GM23248 (cell line): ENCODE results near the gene SMKR1. TPM values are rescaled to one million over a fixed set of nuclear protein-coding genes. Genes with fewer than 3 reads are reported as not detected.

Experiments used
- DNase-seq: peaks from one replicate; pipeline ENCODE4 v3.0.0-alpha.2; 2015
- H2AFZ ChIP-seq: fragments of 200-600 bp; sonication (generic); 2 replicates; pipeline ENCODE4 v1.6.1; 2016; ENCODE audit warnings: antibody characterized with exemption
- H3F3A ChIP-seq: fragments of 200-600 bp; sonication (generic); 2 replicates; pipeline ENCODE4 v1.6.1; 2016; ENCODE audit warnings: mild to moderate bottlenecking, antibody characterized with exemption, mixed run types; ENCODE audit not compliant: insufficient read depth
- H3K27ac ChIP-seq: fragments of 200-600 bp; sonication (generic); 2 replicates; pipeline ENCODE4 v1.5.1; 2016; ENCODE audit warnings: mild to moderate bottlenecking
- H3K27me3 ChIP-seq: fragments of 200-600 bp; sonication (generic); replicated peaks from 2 replicates; pipeline ENCODE4 v1.6.1; 2016; ENCODE audit warnings: mild to moderate bottlenecking; ENCODE audit not compliant: insufficient read depth
- H3K36me3 ChIP-seq: fragments of 200-600 bp; sonication (generic); 2 replicates; pipeline ENCODE4 v1.6.1; 2016; ENCODE audit warnings: low read depth, mild to moderate bottlenecking
- H3K4me1 ChIP-seq: fragments of 200-600 bp; sonication (generic); 2 replicates; pipeline ENCODE4 v1.6.1; 2016; ENCODE audit warnings: mild to moderate bottlenecking; ENCODE audit not compliant: insufficient read depth
- H3K4me2 ChIP-seq: fragments of 200-600 bp; sonication (generic); one replicate; pipeline ENCODE4 v1.6.1; 2016; ENCODE audit warnings: mild to moderate bottlenecking; ENCODE audit not compliant: unreplicated experiment
- H3K4me3 ChIP-seq: fragments of 200-600 bp; sonication (generic); 2 replicates; pipeline ENCODE4 v1.5.1; 2016; ENCODE audit warnings: mild to moderate bottlenecking
- H3K79me2 ChIP-seq: fragments of 200-600 bp; sonication (generic); 2 replicates; pipeline ENCODE4 v1.6.1; 2016; ENCODE audit warnings: mild to moderate bottlenecking; ENCODE audit not compliant: insufficient read depth
- H3K9ac ChIP-seq: fragments of 200-600 bp; sonication (generic); 2 replicates; pipeline ENCODE4 v1.6.1; 2016; ENCODE audit warnings: mild to moderate bottlenecking
- H3K9me2 ChIP-seq: fragments of 200-600 bp; sonication (generic); 2 replicates; pipeline ENCODE4 v1.6.1; 2016; ENCODE audit warnings: mixed run types, mild to moderate bottlenecking, moderate library complexity; ENCODE audit not compliant: insufficient read depth
- H3K9me3 ChIP-seq: fragments of 200-600 bp; sonication (generic); one replicate; pipeline ENCODE4 v1.6.1; 2017; ENCODE audit warnings: low read depth
- H4K20me1 ChIP-seq: fragments of 200-600 bp; sonication (generic); 2 replicates; pipeline ENCODE4 v1.6.0; 2016; ENCODE audit not compliant: insufficient read depth
- EZH2 ChIP-seq: fragments of 200-600 bp; sonication (generic); IDR thresholded peaks from 2 replicates; pipeline ENCODE4 v1.6.1; 2018; ENCODE audit warnings: antibody characterized with exemption, mild to moderate bottlenecking; ENCODE audit not compliant: insufficient read depth, poor library complexity, severe bottlenecking
- EZH2phosphoT487 ChIP-seq: fragments of 200-600 bp; sonication (generic); IDR thresholded peaks from 2 replicates; pipeline ENCODE4 v1.6.1; 2018; ENCODE audit warnings: antibody characterized with exemption, moderate library complexity, mild to moderate bottlenecking, low read depth; ENCODE audit not compliant: insufficient read depth
- WGBS, 2 experiments: methylation state at CpG; one replicate each; pipeline ENCODE4 v1.1.6; 2015 to 2017; ENCODE audit warnings: low lambda C conversion rate in 2 of 2, low coverage in 1 of 2; ENCODE audit errors: missing lambda C conversion rate in 2 of 2; 5-methylcytosine and 5-hydroxymethylcytosine counted together
- in situ Hi-C: fragments of 300-500 bp; cut with MboI; formaldehyde crosslinking; loops from 2 replicates; pipeline ENCODE4 v1.15.0; 2020
- polyA plus RNA-seq: library from polyadenylated mRNA; unstranded; fragments of >200 nt; fragmentation: Nextera tagmentation; extraction: Ambion mirVana; gene quantifications from 2 replicates; pipeline ENCODE4 v1.2.1, GENCODE V29; 2016
- total RNA-seq: library from RNA; depleted of rRNA; stranded (reverse); fragments of >200 nt; shearing (Covaris generic); gene quantifications from 2 replicates; pipeline ENCODE4 v1.2.3, GENCODE V29; 2014

The SMKR1 gene
- total and polyA plus RNA-seq, 2 experiments from 2014 or later = 0.18 TPM; not detected in 1

DNA sequence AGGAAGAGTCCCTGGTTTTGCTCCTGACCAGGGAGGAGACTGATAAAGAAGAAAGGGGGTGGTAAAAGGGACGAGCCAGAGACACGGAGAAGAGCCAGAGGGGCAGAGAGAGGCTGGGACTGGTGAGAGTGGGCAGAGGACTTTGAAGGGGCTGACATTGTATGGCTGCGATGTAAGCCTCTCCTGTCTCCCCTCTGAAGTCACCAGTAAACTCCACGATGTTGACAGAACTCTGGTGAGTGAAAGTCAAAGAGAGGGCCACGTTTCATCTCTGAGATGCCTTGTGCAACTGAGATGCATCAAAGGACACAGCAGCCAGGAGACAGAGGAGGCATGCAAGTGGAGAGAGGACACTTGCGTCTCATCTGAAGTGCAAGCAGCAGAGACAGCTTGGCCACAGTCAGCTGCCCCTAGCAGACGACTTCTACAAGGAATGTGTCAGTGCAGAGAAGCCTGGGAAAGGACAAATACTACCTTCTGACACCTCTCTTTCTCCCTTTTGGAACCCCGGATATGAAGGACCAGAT, 54.3 kb downstream of the SMKR1 start:
- Histone ChIP-seq H4K20me1 (no peaks in the 10 kb centered on the region), H3F3A (no peaks in the 10 kb centered on the region), H3K4me1 (no peaks in the 10 kb centered on the region), H2AFZ (no peak overlapping the region), H3K27ac (no peak overlapping the region), H3K9me2 (no peaks in the 10 kb centered on the region), H3K79me2 (no peaks in the 10 kb centered on the region), H3K9ac (no peak overlapping the region), H3K4me2 (no peak overlapping the region), H3K27me3 (no peaks in the 10 kb centered on the region), H3K9me3 (no peaks in the 10 kb centered on the region), H3K36me3 (no peaks in the 10 kb centered on the region), H3K4me3 (no peak overlapping the region)
- DNase-seq = no peak
- in situ Hi-C loops = no loop called here
- no peak for TF ChIP-seq EZH2phosphoT487
- no peak for TF ChIP-seq EZH2
- 54 to 58% methylated on average over 8 of the region's 8 CpGs for WGBS, 2 experiments

GRCh38 chr7:129557686-129558481, 55.6 kb downstream of the SMKR1 start:
- TF ChIP-seq EZH2phosphoT487 (no peak), EZH2 (no peak)
- Histone ChIP-seq H3K9me3 (no peaks in the 10 kb centered on the region), H3F3A (no peaks in the 10 kb centered on the region), H3K4me1 (no peaks in the 10 kb centered on the region), H3K9ac (no peak overlapping the region), H3K79me2 (no peaks in the 10 kb centered on the region), H3K4me2 (no peak overlapping the region), H3K4me3 (no peak overlapping the region), H3K27ac (no peak overlapping the region), H3K9me2 (no peaks in the 10 kb centered on the region), H2AFZ (no peak overlapping the region), H3K27me3 (no peaks in the 10 kb centered on the region), H4K20me1 (no peaks in the 10 kb centered on the region), H3K36me3 (no peaks in the 10 kb centered on the region)
- DNase-seq = no peak
- in situ Hi-C loops = no loop called here
- WGBS, 2 experiments = 41 to 42% methylated on average over 8 to 11 of the region's 11 CpGs

GRCh38 chr7:129559564-129559963, 57.2 kb downstream of the SMKR1 start:
- Histone ChIP-seq H3K4me3 (no peak overlapping the region), H3K9me3 (no peaks in the 10 kb centered on the region), H3K9ac (no peak overlapping the region), H3F3A (no peaks in the 10 kb centered on the region), H3K27ac (no peak overlapping the region), H3K9me2 (no peaks in the 10 kb centered on the region), H3K27me3 (0 out of 2 replicates have a peak, but pooled peaks cover 3% of the 10 kb centered on the region), H3K79me2 (no peaks in the 10 kb centered on the region), H2AFZ (no peak overlapping the region), H4K20me1 (no peaks in the 10 kb centered on the region), H3K36me3 (no peaks in the 10 kb centered on the region), H3K4me2 (no peak overlapping the region), H3K4me1 (no peaks in the 10 kb centered on the region)
- 57 to 68% methylated on average over 8 of the region's 8 CpGs for WGBS, 2 experiments
- in situ Hi-C loops = no loop called here
- no peak for DNase-seq
- TF ChIP-seq EZH2phosphoT487 = no peak

- H3K4me1 ChIP-seq = no peaks in the 10 kb centered on the region
- H2AFZ ChIP-seq = no peak overlapping the region
- no peaks in the 10 kb centered on the region for H3F3A ChIP-seq
- H3K36me3 ChIP-seq = no peaks in the 10 kb centered on the region
- no peak overlapping the region for H3K4me2 ChIP-seq
- no peaks in the 10 kb centered on the region for H3K9me2 ChIP-seq
- no peaks in the 10 kb centered on the region for H4K20me1 ChIP-seq
- TF ChIP-seq EZH2phosphoT487 (no peak), EZH2 (no peak)
- H3K4me3 ChIP-seq = no peak overlapping the region
- no peak overlapping the region for H3K27ac ChIP-seq
- no peaks in the 10 kb centered on the region for H3K79me2 ChIP-seq
- DNase-seq = no peak
- in situ Hi-C loops = no loop called here
- 0 out of 2 replicates have a peak, but pooled peaks cover 3% of the 10 kb centered on the region for H3K27me3 ChIP-seq
- WGBS, 2 experiments = 63 to 64% methylated on average over 5 of the region's 5 CpGs
- H3K9me3 ChIP-seq = no peaks in the 10 kb centered on the region
- H3K9ac ChIP-seq = no peak overlapping the region
Measured at GRCh38 chr7:129560831-129561230, 58.5 kb downstream of the SMKR1 start.
